Muscle layer of colon (tissue), 2 donors: Measurements from ENCODE around the gene PPIL6.

ENCODE experiments used
- H3K27ac ChIP-seq: one replicate; pipeline ENCODE4 v1.7.0; 2013; ENCODE audit warnings: low read depth, mild to moderate bottlenecking, low read length, moderate library complexity
- H3K27me3 ChIP-seq, 2 donors: one replicate each; pipeline ENCODE4 v1.7.0; 2013; ENCODE audit warnings: low read length in 2 of 2, mild to moderate bottlenecking in 2 of 2; ENCODE audit not compliant: insufficient read depth in 2 of 2, control insufficient read depth in 1 of 2
- H3K36me3 ChIP-seq: one replicate; pipeline ENCODE4 v1.7.0; 2013; ENCODE audit warnings: mild to moderate bottlenecking, low read length; ENCODE audit not compliant: insufficient read depth
- H3K4me1 ChIP-seq: one replicate; pipeline ENCODE4 v1.7.0; 2013; ENCODE audit warnings: mild to moderate bottlenecking, low read length; ENCODE audit not compliant: insufficient read depth
- H3K4me3 ChIP-seq, 2 donors: one replicate each; pipeline ENCODE4 v1.7.0; 2013; ENCODE audit warnings: low read length in 2 of 2, low read depth in 1 of 2, mild to moderate bottlenecking in 1 of 2, moderate library complexity in 1 of 2
- H3K9ac ChIP-seq: one replicate; pipeline ENCODE4 v1.7.0; 2013; ENCODE audit warnings: low read length
- H3K9me3 ChIP-seq: one replicate; pipeline ENCODE4 v1.7.0; 2013; ENCODE audit warnings: mild to moderate bottlenecking, low read length
- donor health status: abdominal sarcoma.
- donor health status: Adenocarcinoma of cecum.

Gene PPIL6

GRCh38 chr6:109453594-109454495, 13.4 kb upstream of the PPIL6 start:
- no peak overlapping the region for H3K27ac ChIP-seq
- H3K4me1 ChIP-seq, result peaks cover 18% of the 10 kb centered on the region
- no peaks in the 10 kb centered on the region for H3K9me3 ChIP-seq
- H3K36me3 ChIP-seq, result no peaks in the 10 kb centered on the region
- H3K4me3 ChIP-seq, result peak overlapping the region; percentile 49 to 65
- no peak overlapping the region for H3K9ac ChIP-seq
- no peaks in the 10 kb centered on the region for H3K27me3 ChIP-seq

DNA sequence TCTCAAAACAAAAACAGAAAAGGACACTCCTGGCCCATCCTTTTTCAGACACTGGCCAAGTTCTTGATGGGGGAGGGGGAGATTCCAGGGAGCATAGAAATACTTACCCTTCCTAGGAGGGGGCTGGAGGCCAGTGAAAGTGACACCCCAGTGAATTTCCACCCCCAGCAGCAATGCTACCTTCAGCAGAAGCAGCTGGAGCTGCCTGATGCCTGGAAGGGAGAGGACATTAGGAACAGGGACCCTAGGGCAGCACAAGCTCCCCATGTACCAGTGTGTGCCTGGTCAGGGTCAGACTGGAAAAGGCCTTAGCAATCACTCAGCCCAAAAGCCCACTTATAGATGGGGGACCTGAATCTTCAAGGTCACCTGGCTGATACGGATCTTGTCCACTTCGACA, 12.7 kb upstream of the PPIL6 start:
- H3K36me3 ChIP-seq, result no peaks in the 10 kb centered on the region
- no peaks in the 10 kb centered on the region for H3K9me3 ChIP-seq
- peaks cover 18% of the 10 kb centered on the region for H3K4me1 ChIP-seq
- H3K27me3 ChIP-seq, result no peaks in the 10 kb centered on the region
- no peak overlapping the region for H3K9ac ChIP-seq
- H3K27ac ChIP-seq, result no peak overlapping the region
- H3K4me3 ChIP-seq, result no peak overlapping the region

DNA sequence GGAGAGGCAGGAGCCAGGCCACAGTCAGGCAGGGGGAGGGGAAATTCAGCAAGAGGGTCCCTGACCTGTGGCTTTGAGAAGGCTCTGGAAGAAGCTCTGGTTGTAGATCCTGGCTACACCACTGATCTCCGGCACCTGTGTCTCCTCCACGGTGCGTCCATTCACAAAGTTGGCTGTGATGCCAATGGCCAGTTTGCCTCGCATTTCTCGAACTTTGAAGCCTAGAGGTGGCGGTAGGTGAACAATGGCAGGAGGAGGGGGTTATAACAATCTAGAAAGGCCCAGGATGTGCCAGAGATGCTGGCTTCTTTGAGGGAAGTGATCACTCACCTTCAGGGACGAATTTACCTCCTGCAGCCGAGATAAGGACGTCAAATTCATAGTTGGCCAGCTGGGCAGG, 11.8 kb upstream of the PPIL6 start:
- H3K4me3 ChIP-seq, result no peak overlapping the region
- no peak overlapping the region for H3K27ac ChIP-seq
- H3K27me3 ChIP-seq, result no peaks in the 10 kb centered on the region
- H3K9me3 ChIP-seq, result no peaks in the 10 kb centered on the region
- H3K4me1 ChIP-seq, result peaks cover 18% of the 10 kb centered on the region
- H3K36me3 ChIP-seq, result no peaks in the 10 kb centered on the region
- H3K9ac ChIP-seq, result no peak overlapping the region

- Histone ChIP-seq H3K9ac (no peak overlapping the region), H3K9me3 (no peaks in the 10 kb centered on the region), H3K4me1 (peaks cover 13% of the 10 kb centered on the region), H3K4me3 (no peak overlapping the region), H3K36me3 (no peaks in the 10 kb centered on the region), H3K27me3 (no peaks in the 10 kb centered on the region), H3K27ac (no peak overlapping the region)
Observed at GRCh38 chr6:109451376-109451775, 10.9 kb upstream of the PPIL6 start.

- Histone ChIP-seq H3K4me1 (peaks cover 9% of the 10 kb centered on the region), H3K27ac (no peak overlapping the region), H3K27me3 (no peaks in the 10 kb centered on the region), H3K9me3 (no peaks in the 10 kb centered on the region), H3K4me3 (no peak overlapping the region), H3K36me3 (no peaks in the 10 kb centered on the region), H3K9ac (no peak overlapping the region)
Observed at GRCh38 chr6:109450801-109451200, 10.4 kb upstream of the PPIL6 start.

DNA sequence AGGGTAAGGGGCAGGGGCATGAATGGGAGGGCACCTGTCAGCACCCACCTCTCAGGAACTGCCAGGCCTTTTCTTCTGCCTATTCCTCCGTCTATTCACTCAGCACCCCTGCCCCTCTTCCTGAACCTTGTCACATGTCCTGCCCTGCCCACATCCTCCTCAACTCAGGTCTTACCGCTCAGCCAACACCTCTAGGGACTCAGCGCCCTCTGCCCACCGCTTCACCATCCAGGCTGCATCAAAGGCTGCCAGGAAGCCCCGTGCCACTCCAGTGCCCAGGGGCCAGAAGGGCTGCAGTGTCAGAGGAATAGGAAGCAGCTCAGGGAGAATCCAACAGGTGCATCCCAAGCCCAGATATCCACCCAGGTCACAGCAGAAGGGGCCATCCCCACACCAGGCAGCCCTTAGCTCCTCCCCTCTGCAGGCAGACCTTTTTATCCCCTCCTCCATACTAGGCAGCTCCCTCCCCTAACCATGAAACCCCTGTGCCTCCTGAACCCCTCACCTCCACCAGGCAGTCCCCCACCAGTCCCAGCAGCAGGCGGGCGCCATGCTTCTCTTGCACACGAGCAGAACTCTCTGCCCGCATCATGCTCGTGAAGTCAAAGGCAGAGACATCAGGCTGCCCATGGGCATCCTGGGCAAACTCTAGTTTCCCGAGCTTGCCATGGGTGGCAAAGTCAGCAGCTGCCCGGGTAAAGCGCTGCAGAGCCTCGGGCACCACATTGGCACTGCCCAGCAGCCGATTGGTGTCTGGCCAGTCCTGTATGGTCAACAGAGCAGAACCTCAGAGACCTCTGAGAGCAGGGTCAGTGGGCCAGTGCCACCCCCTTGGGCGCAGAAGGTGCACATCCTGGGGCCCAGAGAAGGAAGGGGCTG, 9.6 kb upstream of the PPIL6 start:
- Histone ChIP-seq H3K4me3 (no peak overlapping the region), H3K9me3 (no peaks in the 10 kb centered on the region), H3K9ac (no peak overlapping the region), H3K36me3 (peaks cover 5% of the 10 kb centered on the region), H3K27me3 (no peaks in the 10 kb centered on the region), H3K27ac (no peak overlapping the region), H3K4me1 (peaks cover 9% of the 10 kb centered on the region)

DNA sequence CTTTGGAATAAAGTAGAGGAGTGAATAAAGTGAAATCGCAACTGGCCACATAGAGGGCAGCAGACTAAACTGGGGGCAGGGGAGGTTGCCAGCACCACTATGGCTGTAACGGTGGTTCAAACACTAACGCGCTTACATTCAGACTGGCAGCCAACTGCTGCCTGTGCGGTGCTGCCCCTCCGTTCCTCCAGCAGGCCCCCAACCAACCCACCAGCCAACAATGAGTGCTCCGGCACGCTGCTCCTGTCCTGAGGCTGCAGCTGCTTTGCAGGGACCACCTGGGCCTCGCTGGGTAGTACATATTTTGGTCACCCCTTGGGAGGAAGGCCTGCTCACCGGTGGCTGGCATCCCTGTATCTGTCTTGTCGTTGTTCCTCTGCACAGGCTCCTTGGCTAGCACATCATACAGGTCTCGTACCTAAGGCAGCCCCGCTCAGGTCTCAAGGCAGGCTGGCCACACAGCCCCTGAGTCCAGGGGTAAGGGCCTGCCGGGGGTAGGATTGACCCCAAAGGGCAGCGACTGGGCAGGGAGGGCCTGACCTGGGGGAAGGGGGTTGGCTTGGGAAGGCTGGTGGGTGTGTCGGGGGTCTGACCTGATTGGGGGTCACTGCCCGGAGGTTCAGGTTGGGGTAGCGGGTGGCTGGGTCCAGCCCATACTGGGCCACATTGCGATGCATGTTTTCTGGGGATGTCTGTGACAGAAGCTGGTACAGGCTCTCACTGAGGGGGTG, 8.8 kb upstream of the PPIL6 start:
- H3K4me3 ChIP-seq, result no peak overlapping the region
- H3K4me1 ChIP-seq, result peaks cover 5% of the 10 kb centered on the region
- H3K36me3 ChIP-seq, result peaks cover 13% of the 10 kb centered on the region
- H3K27ac ChIP-seq, result no peak overlapping the region
- no peak overlapping the region for H3K9ac ChIP-seq
- no peaks in the 10 kb centered on the region for H3K9me3 ChIP-seq
- no peaks in the 10 kb centered on the region for H3K27me3 ChIP-seq

GRCh38 chr6:109448615-109449014, 8.2 kb upstream of the PPIL6 start:
- no peak overlapping the region for H3K27ac ChIP-seq
- H3K4me3 ChIP-seq, result no peak overlapping the region
- H3K27me3 ChIP-seq, result no peaks in the 10 kb centered on the region
- H3K36me3 ChIP-seq, result peaks cover 19% of the 10 kb centered on the region
- H3K4me1 ChIP-seq, result no peaks in the 10 kb centered on the region
- no peaks in the 10 kb centered on the region for H3K9me3 ChIP-seq
- no peak overlapping the region for H3K9ac ChIP-seq

DNA sequence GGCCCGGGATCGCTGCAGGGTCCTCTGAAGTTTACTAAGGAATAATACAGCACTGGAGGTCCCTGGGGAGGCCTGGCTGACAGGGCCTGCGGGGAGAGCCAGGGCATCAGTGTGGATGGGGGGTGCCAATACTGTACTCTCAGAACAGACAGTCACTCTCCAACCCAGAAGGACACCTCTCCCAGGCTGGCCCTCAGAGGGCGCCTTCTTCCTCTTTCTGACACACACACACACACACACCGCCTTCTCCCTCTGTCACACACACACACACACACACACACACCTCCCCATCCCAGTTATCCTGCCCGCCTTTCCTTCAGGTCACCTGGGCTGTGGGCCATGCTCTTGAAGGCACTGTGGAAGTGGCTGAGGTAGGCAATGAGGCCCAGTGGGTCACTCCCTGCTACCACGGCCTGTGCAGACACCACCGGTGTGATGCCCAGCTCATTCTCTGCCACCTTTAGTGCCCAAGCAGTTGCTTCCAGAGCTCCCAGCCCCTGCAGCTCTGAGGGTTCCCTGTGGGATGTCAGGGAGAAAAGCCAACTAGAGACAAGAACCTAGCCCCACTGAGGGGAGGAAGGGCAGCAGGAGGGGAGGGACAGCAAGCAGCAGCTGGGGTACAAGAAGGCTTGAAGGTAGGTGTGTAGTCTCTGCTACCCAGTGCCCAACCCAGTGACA, 7.6 kb upstream of the PPIL6 start:
- Histone ChIP-seq H3K9me3 (no peaks in the 10 kb centered on the region), H3K9ac (no peak overlapping the region), H3K4me1 (no peaks in the 10 kb centered on the region), H3K36me3 (peaks cover 20% of the 10 kb centered on the region), H3K27me3 (no peaks in the 10 kb centered on the region), H3K4me3 (no peak overlapping the region), H3K27ac (no peak overlapping the region)

DNA sequence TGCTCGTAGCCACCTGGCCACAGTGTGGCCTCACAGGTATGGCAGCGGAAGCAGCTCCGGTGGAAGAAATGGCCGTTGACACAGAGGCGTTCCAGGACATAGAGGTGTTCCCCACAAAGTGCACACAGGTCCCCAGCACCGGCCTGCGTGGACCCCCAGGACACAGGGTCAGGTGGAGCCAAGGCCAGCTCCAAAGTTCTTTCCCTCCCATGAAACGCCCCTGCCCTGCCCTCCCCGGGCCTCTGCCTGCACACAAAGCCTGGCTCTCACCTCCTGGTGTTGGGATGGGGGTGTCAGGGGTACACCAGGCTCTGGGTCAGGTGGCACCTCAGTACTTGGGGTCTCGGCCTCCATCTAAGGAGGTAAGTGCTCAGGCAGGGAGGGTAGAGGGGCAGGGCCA, 6.7 kb upstream of the PPIL6 start:
- Histone ChIP-seq H3K36me3 (peaks cover 23% of the 10 kb centered on the region), H3K9me3 (no peaks in the 10 kb centered on the region), H3K4me1 (peaks cover 5% of the 10 kb centered on the region), H3K27me3 (no peaks in the 10 kb centered on the region), H3K27ac (no peak overlapping the region), H3K4me3 (no peak overlapping the region), H3K9ac (no peak overlapping the region)

- no peaks in the 10 kb centered on the region for H3K27me3 ChIP-seq
- no peak overlapping the region for H3K9ac ChIP-seq
- H3K4me1 ChIP-seq, result peaks cover 10% of the 10 kb centered on the region
- no peak overlapping the region for H3K4me3 ChIP-seq
- H3K36me3 ChIP-seq, result peaks cover 23% of the 10 kb centered on the region
- H3K27ac ChIP-seq, result no peak overlapping the region
- no peaks in the 10 kb centered on the region for H3K9me3 ChIP-seq
Observed at GRCh38 chr6:109446541-109446940, 6.1 kb upstream of the PPIL6 start.
